GM19328 (cell line): Measurements from ENCODE around the gene CD200.
"Not testable (repeated sequence)": the region's sequence is repeated elsewhere in the genome, so short reads cannot be mapped to it uniquely, and the experiment has no call there.

Experiments used
- ATAC-seq: cut with Tn5 transposase; IDR thresholded peaks from one replicate; pipeline ENCODE4 v1.9.1; 2021; ENCODE audit warnings: mild to moderate bottlenecking, moderate library complexity; ENCODE audit not compliant: unreplicated experiment

Gene CD200

DNA sequence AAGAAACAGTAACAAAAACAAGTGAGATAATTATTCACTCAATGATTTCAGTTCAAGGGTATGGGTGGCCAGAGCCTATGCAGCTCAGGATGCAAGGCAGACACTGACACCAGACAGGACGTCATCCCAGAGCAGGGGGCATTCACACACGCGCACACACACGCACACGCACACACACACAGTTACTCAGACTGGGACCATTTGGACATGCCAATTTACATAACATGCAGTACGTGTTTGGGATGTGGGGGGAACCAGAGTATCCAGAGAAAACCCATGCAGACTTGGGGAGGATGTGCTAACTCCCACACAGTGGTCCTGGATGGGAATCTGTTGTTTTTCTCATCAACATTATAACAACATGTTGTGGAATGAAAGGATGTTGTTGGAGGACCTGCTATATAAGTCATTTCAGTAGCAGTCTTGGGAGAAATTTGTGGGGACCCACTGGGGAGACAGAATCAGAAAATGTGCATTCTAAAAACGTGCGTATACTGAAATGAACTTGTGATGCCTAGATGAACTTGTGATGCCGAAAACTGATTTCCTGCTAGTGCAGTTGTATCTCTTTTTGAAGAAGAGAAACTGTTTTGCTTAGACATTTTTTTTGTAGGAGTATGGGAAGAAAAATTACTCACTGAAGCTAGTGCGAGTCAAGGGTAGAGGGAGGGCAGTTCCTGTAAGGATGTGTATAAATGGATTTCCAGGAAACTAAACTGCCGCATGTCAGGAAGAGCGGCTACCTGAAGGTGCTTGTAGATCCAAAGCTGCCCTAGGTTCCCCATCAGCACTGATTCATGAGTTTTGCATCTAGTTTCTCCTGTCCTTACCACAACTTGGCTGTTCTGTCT, 25.2 kb downstream of the CD200 start:
- no peak for ATAC-seq

DNA sequence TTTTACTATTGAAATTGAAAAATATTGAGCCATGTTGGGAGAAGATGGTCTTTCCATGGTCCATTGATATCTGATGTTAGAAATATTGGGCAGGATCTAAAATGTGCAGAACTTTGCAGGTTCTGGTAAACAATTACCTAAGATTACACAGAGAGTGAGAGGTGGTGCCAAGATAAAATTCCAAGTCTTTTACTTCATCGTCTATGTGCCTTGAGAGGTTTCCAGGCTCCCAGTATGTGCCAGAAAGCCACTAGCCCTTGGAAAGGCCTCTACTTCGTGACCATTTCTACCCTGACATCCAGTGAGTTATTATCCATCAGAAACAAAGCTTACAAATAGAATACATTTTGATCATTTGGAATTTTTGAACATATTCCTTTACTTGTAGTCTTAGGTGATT, 27.6 kb downstream of the CD200 start:
- ATAC-seq: no peak

DNA sequence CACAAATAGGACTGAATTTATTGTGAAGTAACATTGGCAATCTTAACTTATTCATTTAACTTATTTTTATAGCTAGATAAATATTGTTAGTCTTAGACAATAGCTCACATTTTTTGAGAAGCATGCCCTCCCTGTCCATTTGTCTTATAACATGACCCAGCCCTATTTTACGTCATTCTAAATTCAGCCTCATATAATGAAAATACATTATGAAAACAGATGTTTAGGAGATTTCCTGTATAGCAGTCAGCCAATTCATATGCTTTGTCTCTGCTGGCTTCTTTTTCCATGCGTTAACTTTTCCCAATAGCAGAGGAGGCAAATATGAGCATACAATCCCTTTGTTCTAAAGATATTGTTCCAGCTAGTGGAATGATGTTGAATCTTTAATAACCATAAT, 29.3 kb downstream of the CD200 start:
- ATAC-seq: no peak

DNA sequence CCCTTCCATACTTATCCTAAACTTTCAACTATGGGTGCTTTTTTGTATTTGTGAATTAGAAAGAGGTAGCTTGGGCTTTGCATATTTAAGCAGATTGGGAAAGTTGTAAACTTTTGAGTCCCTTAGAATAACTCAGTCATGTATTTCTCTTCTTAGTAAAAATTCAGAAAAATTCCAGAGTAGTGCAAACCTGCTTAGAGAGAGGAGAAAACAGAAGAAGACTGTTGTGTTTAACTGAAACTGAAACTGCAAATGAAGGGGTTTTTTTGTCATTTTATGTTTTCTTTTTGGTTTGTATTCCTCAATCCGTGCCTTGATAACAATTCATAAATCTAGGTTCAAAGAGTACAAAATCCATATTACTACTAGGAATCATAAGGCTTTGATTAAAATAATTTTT, 31.3 kb downstream of the CD200 start:
- no peak for ATAC-seq

DNA sequence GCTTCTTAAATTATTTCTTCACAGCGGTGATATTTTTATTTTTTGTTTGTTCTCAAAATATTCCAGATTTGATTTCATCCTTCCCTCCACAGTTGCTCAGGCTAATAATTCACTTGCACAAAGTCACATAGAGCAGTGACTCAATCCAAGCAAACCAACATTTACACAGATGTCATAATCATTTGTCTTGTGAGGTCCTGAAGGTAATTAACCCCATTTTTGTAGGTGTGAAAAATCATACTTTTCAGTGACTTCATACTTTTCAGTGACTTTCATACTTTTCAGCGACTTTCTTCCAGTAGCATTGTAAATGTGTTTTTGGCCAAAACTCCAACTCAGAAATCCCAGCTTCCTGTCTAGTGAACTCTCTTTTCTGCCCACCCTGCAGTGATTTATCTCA, 32.1 kb downstream of the CD200 start:
- ATAC-seq: no peak

DNA sequence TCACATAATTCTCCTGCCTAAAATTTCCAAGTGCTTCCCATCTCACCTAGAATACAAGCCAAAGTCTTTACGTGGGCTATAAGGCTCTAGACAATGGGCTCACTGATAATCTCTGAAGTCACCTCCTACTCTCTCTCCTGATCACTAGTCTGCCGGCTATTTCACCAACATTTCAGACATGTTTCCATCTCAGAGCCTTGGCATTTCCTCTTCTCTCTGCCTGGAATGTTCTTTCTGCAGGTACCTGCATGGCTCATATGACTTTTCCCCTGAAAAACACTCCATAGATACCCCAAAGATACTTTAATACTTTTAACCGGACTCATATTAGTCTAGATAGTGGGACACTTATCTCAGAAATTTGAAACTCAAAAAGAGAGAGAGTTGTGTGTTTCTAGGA, 32.7 kb downstream of the CD200 start:
- ATAC-seq: no peak

DNA sequence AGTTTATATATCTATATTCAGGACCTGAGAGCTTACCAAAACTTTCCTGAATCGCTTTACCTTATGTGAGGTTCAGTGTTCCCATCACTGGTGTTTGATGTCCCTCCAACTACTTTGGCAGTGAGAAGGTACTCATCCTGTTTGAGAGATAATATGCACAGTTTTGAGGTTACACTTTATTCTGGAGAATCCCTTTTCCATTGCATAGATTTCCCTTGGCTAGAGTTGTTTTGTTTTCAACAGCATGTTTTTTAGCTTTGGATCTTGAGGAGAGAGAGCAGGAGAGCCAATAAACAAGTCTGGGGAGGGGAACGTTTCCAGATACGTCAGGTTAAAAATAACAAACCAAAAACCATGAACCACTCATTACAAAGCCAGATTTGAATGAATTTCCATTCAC, 33.6 kb downstream of the CD200 start:
- no peak for ATAC-seq

DNA sequence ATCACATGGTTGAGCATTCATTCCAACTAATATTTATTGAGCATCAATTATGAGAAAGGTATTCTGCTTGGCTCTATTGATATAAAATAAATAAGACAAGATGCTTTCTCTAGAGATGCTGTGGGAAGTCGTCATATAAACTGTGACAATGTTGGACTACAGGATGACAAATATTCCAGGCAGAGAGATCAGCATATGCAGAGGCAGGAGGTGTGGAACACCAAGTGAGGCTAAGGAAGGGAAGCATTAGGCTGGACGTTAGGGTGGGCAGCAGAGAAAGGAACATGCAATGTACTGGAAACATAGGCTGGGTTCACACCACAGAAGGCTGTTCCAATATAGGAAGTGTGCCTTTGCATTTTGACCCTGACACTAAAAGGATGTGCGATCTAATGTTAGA, 38.6 kb downstream of the CD200 start:
- ATAC-seq: no peak

DNA sequence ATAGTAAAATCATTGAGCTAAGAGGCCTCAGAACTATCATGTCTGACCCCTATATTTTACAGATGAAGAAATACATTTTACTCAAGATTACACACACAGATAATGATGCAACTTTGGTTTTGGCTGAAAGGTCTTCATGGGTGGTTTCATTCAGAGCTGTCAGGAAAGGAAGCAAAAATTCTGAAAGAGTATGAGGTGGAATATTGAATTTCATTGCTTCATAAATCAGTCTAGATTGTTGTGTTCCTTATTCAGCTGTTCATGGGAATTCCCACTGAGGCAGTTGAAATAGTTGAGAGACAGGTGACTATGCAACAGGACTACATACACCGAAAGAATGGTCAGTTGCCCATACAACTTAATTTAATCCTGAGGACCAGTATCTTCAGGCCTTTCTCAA, 39.4 kb downstream of the CD200 start:
- ATAC-seq: no peak

DNA sequence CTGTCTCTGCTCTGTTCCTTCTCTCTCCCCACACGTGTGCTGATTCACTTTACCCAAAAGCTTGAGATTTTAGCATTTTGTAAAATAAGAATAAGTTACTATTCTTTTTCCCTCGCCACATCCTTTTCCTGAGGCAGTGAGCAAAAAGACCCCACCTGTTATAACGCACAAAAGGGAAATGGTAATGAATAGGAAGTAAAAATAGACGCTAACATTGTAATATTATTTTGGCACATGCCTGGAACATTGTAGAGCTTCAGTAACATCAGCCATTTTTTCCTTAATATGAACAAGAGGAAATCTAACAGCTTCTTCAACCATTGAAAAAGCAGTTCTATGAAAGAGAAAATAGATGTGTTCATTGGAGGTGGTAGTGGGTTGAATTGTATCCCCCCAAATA, 40.5 kb downstream of the CD200 start:
- ATAC-seq: no peak

DNA sequence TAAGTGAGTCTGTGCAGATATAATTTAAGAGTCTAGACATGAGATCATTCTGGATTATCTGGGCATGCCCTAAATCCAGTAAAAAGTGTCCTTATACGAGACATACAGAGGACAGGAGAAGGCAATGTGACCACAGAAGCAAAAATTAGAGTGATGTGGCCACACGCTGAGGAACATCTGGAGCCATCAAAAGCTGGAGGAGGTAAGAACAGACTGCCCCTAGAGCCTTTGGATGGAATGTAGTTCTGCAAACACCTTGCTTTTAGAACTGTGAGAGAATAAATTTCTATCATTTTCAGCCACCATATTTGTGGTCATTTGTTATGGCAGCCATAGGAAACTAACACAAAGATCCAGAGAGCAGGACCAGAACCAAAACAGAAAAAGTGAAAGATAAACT, 41.0 kb downstream of the CD200 start:
- no peak for ATAC-seq

DNA sequence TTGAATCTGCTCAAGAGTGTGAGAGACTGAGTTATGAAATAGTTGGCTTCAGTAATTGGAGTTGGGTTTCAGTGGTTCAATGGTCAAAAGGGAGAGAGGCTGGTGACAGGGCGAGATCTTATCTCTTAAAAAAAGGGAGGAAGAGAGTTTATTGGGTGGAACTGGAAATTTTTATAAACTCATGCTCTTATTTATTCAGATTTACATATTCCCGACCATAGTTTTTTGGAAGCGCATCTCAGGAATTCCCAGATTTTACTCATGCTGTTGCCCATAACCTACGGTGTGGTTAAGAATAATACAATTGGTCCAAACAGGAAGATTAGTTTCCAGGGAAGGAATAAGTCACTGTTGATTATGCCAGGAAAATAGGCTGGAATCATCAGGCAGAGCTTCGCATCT, 41.4 kb downstream of the CD200 start:
- no peak for ATAC-seq

DNA sequence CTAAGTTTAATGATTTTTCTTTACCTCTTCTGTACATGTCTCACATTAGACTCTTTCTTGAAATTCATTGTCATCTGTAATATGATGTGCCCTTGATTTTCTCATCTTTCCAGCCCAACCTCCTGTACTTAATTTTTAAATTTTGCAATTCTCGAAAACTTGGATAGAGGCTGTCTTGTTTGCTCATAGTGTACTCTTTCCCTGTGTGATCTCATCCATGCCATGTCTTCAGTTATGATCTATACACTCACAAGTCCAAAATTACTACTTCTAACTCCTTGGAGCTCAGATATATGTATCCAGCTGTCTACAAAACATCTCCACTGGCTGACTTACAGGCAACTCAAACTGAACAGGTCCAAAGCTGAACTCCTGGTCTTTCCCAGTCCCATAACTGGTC, 42.2 kb downstream of the CD200 start:
- no peak for ATAC-seq

DNA sequence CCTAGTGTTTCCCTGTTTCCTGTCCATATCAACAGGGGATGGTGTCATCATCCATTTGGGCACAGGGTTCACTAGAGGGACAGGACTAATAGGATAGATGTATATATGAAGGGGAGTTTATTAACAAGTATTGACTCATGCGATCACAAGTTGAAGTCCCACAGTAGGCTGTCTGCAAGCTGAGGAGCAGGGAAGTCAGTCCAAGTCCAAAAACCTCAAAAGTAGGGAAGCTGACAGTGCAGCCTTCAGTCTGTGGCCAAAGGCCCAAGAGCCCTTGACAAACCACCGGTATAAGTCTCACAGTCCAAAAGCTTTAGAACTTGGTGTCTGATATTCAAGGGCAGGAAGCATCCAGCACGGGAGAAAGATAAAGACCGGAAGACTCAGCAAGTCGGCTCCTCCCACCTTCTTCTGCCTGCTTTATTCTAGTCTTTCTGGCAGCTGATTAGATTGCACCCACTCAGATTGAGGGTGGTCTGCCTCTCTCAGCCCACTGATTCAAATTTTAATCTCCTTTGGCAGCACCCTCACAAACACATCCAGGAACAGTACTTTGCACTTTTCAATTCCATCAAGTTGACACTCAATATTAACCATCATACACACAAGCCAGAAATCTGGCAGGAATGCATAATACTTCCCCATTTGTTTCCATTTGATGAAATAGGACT, 43.4 kb downstream of the CD200 start:
- no peak for ATAC-seq

DNA sequence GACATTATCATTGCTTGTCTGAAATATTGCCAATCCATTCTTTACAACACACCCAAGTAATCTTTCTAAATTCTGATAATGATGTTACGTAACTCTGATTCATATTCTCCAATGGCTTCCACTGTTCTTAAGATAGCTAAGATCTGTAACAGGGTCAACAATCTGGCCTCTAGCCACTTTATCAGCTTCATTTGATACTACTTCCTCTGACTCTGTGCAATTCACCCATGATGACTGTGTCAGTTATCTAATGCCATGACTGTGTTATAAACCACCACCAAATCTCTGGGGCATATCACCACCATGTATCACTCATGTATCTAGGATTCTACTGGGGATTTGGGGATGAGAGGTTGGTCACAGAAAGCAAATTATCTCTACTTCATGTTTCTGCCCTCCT, 44.0 kb downstream of the CD200 start:
- ATAC-seq: no peak

DNA sequence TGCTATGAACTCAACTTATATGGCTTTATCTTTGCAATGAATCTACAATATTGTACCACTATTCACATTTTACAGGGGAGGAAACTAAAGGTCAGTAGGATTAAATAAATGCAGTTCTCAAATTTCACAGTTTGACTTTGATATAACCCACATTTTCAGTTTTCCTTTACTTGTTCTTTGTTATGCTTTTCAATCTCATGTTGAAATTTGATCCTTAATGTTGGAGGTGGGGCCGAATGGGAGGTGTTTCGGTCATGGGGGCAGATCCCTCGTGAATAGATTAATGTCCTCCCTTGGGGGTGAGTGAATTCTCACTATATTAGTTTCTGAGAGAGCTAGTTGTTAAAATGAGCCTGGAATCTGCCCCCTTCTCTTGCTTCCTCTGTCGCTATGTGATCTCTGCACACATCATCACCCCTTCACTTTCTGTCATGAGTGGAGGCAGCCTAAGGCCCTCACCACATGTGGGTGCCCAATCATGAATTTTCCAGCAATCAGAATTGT, 44.7 kb downstream of the CD200 start:
- ATAC-seq: no peak

DNA sequence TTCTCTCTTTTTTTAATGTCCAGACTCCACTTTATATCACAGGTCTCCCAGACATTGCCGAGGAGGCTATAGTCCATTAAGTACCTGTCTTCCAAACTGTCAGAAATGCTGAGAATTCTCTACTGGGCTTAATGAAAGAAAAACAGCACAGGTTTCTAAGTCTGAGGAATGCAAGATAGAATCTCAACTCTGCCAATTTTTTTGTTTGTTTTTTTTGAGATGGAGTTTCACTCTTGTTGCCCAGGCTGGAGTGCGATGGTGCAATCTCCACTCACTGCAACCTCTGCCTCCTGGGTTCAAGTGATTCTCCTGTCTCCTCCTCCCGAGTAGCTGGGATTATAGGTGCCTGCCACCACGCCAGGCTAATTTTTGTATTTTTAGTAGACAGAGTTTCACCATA, 45.4 kb downstream of the CD200 start:
- not testable (repeated sequence) for ATAC-seq

DNA sequence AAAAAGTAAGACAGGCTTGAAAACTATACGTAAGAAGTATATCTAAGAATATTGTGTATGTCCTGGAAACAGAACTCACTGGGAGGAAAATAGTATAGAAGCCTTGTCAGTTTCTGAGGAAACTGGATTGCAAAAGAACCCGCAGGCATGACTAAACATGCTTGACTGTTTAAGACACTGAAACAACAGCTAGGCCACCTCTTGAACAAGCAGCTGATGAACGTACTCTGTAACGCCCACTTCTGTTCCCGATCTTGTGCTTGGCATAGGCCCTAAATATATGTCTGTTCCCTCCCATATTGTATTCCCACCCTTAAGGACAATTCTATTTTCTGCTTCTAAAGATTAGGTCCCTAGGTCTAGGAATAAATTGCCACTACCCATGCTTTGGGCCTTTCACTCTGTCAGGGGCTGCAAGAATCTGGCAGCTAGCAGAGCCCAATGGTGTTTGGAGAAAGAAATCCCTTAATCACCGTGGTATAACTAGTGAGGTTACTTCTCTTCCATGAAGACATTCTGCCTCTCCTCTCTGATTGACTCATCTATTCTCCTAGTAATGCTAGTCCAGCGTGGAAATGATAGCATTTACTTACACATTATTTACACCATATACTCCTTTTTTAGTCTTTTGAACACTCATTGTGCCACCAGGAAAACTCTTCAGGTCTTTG, 46.2 kb downstream of the CD200 start:
- ATAC-seq: no peak

DNA sequence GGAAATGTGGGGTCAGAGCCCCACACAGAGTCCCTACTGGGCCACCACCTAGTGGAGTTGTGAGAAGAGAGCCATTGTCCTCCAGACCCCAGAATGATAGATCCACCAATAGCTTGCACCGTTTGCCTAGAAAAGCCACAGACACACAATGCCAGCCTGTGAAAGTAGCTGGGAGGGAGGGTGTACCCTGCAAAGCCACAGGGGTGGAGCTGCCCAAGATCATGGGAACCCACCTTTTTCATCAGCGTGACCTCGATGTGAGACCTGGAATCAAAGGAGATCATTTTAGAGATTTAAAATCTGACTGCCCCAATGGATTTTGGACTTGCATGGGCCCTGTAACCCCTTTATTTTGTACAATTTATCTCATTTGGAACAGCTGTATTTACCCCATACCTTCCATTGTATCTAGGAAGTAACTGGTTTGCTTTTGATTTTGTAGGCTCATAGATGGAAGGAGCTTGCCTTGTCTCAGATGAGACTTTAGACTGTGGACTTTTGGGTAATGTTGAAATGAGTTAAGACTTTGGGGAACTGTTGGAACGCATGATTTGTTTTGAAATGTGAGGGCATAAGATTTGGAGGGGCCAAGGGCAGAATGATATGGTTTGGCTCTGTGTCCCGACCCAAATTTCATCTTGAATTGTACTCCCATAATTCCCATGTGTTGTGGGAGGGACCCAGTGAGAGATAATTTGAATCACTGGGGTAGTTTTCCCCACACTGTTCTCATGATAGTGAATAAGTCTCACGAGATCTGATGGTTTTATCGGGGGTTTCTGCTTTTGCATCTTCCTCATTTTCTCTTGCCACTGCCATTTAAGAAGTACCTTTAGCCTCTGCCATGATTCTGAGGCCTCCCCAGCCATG, 49.0 kb downstream of the CD200 start:
- ATAC-seq: no peak

DNA sequence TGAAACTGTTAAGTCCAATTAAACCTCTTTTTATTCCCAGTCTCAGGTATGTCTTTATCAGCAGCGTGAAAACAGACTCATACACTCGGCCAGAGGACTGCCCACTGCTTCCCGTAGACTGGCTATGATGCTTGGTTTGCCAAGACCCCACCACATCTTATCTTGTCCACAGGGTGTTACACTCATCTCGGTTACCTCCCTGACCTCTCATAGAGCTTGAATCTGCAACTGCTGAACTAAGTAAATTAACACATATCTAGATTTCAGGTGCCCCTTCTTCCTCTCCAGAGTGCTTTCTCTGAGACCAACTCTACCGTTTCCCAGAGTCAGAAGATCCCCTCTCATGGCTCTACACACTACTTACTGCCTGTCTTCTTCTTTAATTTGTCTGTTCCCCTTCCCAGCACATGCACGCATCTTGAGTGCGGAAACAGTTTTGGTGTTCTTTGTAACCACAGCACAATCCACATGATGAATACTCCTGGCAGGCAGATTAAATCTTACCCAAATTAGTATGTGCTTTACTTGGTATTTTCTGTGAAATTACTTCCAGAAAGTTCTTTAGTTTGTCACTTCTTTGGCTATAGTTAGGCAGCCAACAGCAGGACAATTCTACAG, 49.7 kb downstream of the CD200 start:
- ATAC-seq: no peak
